ENCODE results near the gene CNTNAP5.

The CNTNAP5 gene

DNA sequence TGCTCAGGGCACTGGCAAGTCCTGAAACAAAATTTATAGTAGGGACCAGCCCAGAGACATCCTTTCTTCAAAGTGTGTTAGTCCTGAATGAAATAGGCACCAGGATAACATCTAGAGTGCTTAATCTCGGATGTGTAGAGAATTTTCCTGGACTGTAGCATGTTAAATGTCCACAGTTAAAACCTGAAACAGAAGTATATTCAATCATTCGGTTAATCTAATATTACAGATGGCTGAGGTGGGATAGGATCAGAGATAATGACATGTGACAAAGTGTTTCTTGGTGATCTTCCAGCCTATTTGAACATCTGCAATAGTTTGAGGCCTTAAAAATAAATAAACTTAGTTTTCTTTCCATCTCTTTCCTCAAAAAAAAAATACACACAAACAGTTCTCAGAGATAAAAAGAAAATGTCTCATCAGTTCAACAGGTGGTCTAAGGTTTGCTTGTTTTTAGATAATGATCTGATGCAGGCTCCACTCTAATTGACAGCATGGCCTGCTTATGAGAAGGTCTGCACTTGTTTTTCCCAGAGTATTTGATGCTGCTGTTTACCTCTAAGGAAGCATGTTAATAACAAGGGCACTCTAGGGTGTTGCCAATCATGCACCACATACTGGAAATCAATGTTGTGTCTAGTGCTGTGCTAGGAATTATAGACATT is 25.9 kb downstream of the CNTNAP5 start:
- Histone ChIP-seq H3K36me3 (ENCODE audit: control insufficient read depth, insufficient read depth, low read length) (no peaks in the 10 kb centered on the region), H3K9me3 (ENCODE audit: control insufficient read depth, low read length) (no peaks in the 10 kb centered on the region), H3K4me3 (ENCODE audit: insufficient read depth, low read depth, low read length, poor library complexity, severe bottlenecking) (no peak overlapping the region), H3K27me3 (replicated peaks; ENCODE audit: control insufficient read depth, insufficient read depth, low read length, poor library complexity, severe bottlenecking) (no peaks in the 10 kb centered on the region), H3K27ac (ENCODE audit: insufficient read depth, low read length, poor library complexity, severe bottlenecking) (no peak overlapping the region), H3K4me1 (ENCODE audit: control insufficient read depth, insufficient read depth, low read length, poor library complexity, severe bottlenecking) (no peaks in the 10 kb centered on the region)
- no peak for DNase-seq

DNA sequence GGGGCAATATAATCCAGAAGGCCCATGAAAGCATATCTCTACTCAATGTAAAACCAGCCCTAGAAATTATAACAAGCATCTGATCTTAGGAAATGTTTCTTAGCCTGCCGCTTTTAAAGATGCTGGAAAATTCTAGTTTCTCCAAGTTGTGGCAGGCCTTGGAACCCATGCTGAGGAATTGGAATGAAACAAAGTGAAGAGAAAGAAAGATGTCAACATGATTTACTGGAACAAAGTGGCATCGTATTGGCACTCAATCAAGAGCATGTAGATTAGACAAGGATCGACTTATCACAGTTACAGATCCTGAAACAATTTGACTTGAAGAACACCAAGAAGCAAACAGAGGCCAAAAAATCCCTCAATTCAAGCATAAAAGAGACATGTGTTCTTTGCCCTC is 28.7 kb downstream of the CNTNAP5 start:
- Histone ChIP-seq H3K36me3 (ENCODE audit: control insufficient read depth, insufficient read depth, low read length) (no peaks in the 10 kb centered on the region), H3K4me3 (ENCODE audit: insufficient read depth, low read depth, low read length, poor library complexity, severe bottlenecking) (no peak overlapping the region), H3K27me3 (replicated peaks; ENCODE audit: control insufficient read depth, insufficient read depth, low read length, poor library complexity, severe bottlenecking) (no peaks in the 10 kb centered on the region), H3K4me1 (ENCODE audit: control insufficient read depth, insufficient read depth, low read length, poor library complexity, severe bottlenecking) (no peaks in the 10 kb centered on the region), H3K27ac (ENCODE audit: insufficient read depth, low read length, poor library complexity, severe bottlenecking) (no peak overlapping the region), H3K9me3 (ENCODE audit: control insufficient read depth, low read length) (no peaks in the 10 kb centered on the region)
- no peak for DNase-seq

DNA sequence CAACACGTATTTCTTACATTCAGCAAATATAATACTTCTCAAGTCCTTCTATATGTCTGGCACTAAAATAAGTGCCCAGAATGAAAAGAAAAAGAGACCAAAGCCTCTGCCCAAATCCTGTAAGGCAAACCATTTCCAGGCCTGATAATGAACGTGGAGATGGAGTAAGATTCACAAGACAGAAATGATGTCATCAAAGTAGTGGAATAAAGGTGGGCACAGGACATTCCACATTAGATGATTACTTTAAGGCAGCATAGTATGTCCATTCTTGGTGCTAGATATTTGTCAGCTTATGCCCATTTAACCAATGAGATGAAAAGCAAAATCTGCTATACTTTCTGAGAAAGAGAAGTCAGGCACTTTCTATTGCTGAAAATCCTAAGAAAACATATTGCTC is 38.5 kb downstream of the CNTNAP5 start:
- Histone ChIP-seq H3K27me3 (replicated peaks; ENCODE audit: control insufficient read depth, insufficient read depth, low read length, poor library complexity, severe bottlenecking) (no peaks in the 10 kb centered on the region), H3K4me1 (ENCODE audit: control insufficient read depth, insufficient read depth, low read length, poor library complexity, severe bottlenecking) (no peaks in the 10 kb centered on the region), H3K4me3 (ENCODE audit: insufficient read depth, low read depth, low read length, poor library complexity, severe bottlenecking) (no peak overlapping the region), H3K36me3 (ENCODE audit: control insufficient read depth, insufficient read depth, low read length) (no peaks in the 10 kb centered on the region), H3K9me3 (ENCODE audit: control insufficient read depth, low read length) (no peaks in the 10 kb centered on the region), H3K27ac (ENCODE audit: insufficient read depth, low read length, poor library complexity, severe bottlenecking) (no peak overlapping the region)
- no peak for DNase-seq

DNA sequence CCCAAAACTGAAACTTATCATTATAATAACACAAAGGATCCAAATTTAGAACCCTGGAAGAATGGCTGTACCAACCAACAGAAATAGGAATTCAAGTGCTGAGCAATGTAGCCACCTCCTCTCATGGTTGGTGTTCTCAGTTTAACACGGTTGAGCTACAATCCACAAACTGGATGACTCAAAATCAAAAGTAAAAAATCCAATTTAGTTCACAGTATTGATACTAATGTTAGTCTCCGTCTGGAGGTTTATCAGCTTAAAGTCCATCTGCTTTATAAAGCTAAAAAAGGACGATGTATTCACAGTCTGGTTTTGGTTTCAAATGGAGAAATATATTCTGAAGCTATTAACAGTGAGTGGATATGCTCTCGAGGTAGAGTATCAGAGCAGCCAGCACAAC is 40.5 kb downstream of the CNTNAP5 start:
- Histone ChIP-seq H3K4me3 (ENCODE audit: insufficient read depth, low read depth, low read length, poor library complexity, severe bottlenecking) (no peak overlapping the region), H3K27ac (ENCODE audit: insufficient read depth, low read length, poor library complexity, severe bottlenecking) (no peak overlapping the region), H3K4me1 (ENCODE audit: control insufficient read depth, insufficient read depth, low read length, poor library complexity, severe bottlenecking) (no peaks in the 10 kb centered on the region), H3K36me3 (ENCODE audit: control insufficient read depth, insufficient read depth, low read length) (no peaks in the 10 kb centered on the region), H3K27me3 (replicated peaks; ENCODE audit: control insufficient read depth, insufficient read depth, low read length, poor library complexity, severe bottlenecking) (no peaks in the 10 kb centered on the region), H3K9me3 (ENCODE audit: control insufficient read depth, low read length) (no peaks in the 10 kb centered on the region)
- no peak for DNase-seq

DNA sequence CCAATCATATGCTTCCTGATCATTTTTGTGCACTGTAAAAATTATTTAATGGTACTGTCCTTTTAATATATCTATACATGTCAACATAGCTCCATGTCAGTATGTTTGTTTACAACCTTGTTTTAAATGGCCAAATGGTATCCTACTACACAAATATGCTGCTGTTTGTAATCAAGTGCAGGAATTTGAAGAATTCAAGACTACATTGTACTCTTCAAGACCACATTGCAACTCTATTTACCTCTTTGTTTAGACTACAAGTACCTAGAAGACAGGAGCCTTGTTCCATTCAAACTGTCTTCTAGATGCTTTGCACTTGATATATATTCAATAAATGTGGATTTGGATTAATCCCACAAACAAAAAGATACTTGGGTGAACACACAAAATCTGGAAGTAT is 41.7 kb downstream of the CNTNAP5 start:
- Histone ChIP-seq H3K27me3 (replicated peaks; ENCODE audit: control insufficient read depth, insufficient read depth, low read length, poor library complexity, severe bottlenecking) (no peaks in the 10 kb centered on the region), H3K9me3 (ENCODE audit: control insufficient read depth, low read length) (no peaks in the 10 kb centered on the region), H3K27ac (ENCODE audit: insufficient read depth, low read length, poor library complexity, severe bottlenecking) (no peak overlapping the region), H3K4me1 (ENCODE audit: control insufficient read depth, insufficient read depth, low read length, poor library complexity, severe bottlenecking) (no peaks in the 10 kb centered on the region), H3K36me3 (ENCODE audit: control insufficient read depth, insufficient read depth, low read length) (no peaks in the 10 kb centered on the region), H3K4me3 (ENCODE audit: insufficient read depth, low read depth, low read length, poor library complexity, severe bottlenecking) (no peak overlapping the region)
- DNase-seq, result no peak

DNA sequence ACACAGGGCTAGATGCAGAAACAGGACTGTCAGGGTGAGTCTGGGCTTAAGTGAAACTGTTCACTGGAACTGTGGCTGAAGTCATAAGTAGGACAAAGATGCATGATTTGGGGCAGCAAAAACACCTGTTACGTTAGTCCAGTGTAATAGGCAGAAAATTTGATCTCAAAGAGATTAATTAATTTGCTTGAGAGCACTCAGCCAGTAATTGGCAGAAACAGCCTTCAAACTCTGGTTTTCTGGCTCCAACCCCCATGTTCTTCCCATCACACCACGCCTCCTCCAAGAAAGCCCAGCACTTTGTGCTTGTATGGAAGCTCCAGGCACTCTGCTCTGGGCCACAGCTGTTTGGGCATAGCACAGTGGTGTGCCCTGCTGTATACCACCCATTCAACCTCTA is 54.0 kb downstream of the CNTNAP5 start:
- Histone ChIP-seq H3K4me1 (ENCODE audit: control insufficient read depth, insufficient read depth, low read length, poor library complexity, severe bottlenecking) (no peaks in the 10 kb centered on the region), H3K27ac (ENCODE audit: insufficient read depth, low read length, poor library complexity, severe bottlenecking) (no peak overlapping the region), H3K36me3 (ENCODE audit: control insufficient read depth, insufficient read depth, low read length) (no peaks in the 10 kb centered on the region), H3K4me3 (ENCODE audit: insufficient read depth, low read depth, low read length, poor library complexity, severe bottlenecking) (no peak overlapping the region), H3K9me3 (ENCODE audit: control insufficient read depth, low read length) (no peaks in the 10 kb centered on the region), H3K27me3 (replicated peaks; ENCODE audit: control insufficient read depth, insufficient read depth, low read length, poor library complexity, severe bottlenecking) (no peaks in the 10 kb centered on the region)
- DNase-seq, result no peak

DNA sequence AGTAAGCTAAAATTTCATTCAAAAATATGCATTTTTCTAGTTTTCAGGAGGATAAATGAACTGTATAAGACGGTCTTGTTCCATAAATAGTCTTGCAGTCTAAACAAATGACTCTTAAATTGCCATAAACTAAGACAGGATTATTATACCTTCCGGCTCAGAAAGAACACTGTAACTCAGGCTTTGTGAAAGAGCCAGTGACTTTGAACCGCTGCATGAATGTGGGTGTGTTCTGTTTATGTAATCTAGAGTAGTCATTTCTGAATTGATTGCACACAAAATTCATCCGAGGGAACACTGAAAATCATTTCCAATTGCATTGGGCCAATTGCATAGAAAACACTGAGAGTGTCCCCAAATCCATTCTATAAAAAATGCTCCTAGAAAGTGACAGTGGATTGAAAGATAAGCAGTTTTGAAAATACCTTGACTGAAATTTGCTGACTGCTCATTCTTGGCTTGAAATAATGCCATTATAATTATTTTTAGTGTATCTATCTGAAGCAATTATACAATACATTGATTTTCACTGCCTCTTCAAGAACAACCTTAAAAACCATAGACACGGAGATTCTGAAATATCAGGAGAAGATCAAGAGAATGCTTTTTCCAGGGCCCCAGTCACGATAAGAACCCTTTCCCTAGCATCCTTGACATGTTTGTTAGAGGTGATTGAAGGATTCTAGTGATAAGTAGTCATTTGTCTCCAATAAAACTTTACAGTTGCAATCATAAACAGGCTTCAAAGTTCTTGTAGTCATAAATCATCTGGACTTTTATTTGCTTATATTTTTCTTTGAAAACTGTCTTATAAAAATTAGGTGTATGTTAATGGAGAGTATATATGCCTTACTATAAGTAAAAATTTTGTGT is 55.4 kb downstream of the CNTNAP5 start:
- Histone ChIP-seq H3K4me3 (ENCODE audit: insufficient read depth, low read depth, low read length, poor library complexity, severe bottlenecking) (no peak overlapping the region), H3K27me3 (replicated peaks; ENCODE audit: control insufficient read depth, insufficient read depth, low read length, poor library complexity, severe bottlenecking) (no peaks in the 10 kb centered on the region), H3K27ac (ENCODE audit: insufficient read depth, low read length, poor library complexity, severe bottlenecking) (no peak overlapping the region), H3K9me3 (ENCODE audit: control insufficient read depth, low read length) (no peaks in the 10 kb centered on the region), H3K36me3 (ENCODE audit: control insufficient read depth, insufficient read depth, low read length) (no peaks in the 10 kb centered on the region), H3K4me1 (ENCODE audit: control insufficient read depth, insufficient read depth, low read length, poor library complexity, severe bottlenecking) (no peaks in the 10 kb centered on the region)
- DNase-seq, result no peak

DNA sequence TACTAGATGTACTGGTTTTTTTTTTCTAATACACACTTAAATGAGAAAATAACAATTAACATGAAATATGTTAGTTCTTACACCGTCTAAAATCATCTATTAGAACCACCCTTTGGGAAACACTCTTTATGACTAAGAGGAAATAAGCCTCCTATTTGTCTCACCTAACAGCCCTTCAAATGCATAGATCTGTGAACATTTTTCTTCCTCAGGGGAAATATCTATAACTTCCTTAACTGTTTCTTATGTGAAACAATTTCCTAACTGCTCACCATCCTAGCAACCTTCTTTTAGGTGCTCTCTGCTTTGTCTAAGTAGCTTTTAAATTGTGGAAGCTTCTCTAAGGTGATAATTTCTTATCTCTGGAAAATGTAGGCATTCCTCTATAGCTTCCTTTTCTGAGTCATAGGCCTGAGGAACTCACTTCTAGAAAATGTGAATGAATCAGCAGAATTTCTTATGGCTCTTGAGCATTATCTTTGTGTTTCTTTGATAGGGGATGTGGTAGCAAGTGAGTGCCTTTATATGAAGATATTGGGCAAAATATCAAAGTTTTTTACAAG is 56.1 kb downstream of the CNTNAP5 start:
- H3K27me3 ChIP-seq (replicated peaks; ENCODE audit: control insufficient read depth, insufficient read depth, low read length, poor library complexity, severe bottlenecking), result no peaks in the 10 kb centered on the region
- no peaks in the 10 kb centered on the region for H3K9me3 ChIP-seq (ENCODE audit: control insufficient read depth, low read length)
- no peaks in the 10 kb centered on the region for H3K4me1 ChIP-seq (ENCODE audit: control insufficient read depth, insufficient read depth, low read length, poor library complexity, severe bottlenecking)
- H3K27ac ChIP-seq (ENCODE audit: insufficient read depth, low read length, poor library complexity, severe bottlenecking), result no peak overlapping the region
- H3K36me3 ChIP-seq (ENCODE audit: control insufficient read depth, insufficient read depth, low read length), result no peaks in the 10 kb centered on the region
- no peak for DNase-seq
- no peak overlapping the region for H3K4me3 ChIP-seq (ENCODE audit: insufficient read depth, low read depth, low read length, poor library complexity, severe bottlenecking)

DNA sequence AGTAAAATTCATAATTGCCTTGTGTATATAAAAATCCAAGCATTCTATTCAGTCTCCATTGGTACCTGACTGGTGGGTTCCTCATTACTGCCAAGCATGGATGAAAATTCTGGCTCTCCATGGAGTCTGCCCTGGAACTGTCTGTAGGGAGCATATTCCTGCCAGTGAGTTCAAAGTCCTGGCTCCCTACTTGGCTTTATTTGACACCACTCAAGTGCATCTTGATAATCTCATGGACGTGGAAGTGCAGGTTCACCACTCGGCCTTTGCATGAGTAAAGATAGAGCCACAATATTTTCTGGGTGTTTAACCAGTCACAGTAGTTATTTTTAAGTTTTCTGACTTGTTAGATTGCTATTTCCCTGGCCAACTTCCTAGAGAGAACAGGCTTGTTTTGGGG is 63.5 kb downstream of the CNTNAP5 start:
- Histone ChIP-seq H3K4me3 (ENCODE audit: insufficient read depth, low read depth, low read length, poor library complexity, severe bottlenecking) (no peak overlapping the region), H3K36me3 (ENCODE audit: control insufficient read depth, insufficient read depth, low read length) (no peaks in the 10 kb centered on the region), H3K4me1 (ENCODE audit: control insufficient read depth, insufficient read depth, low read length, poor library complexity, severe bottlenecking) (no peaks in the 10 kb centered on the region), H3K27me3 (replicated peaks; ENCODE audit: control insufficient read depth, insufficient read depth, low read length, poor library complexity, severe bottlenecking) (no peaks in the 10 kb centered on the region), H3K27ac (ENCODE audit: insufficient read depth, low read length, poor library complexity, severe bottlenecking) (no peak overlapping the region), H3K9me3 (ENCODE audit: control insufficient read depth, low read length) (no peaks in the 10 kb centered on the region)
- no peak for DNase-seq

DNA sequence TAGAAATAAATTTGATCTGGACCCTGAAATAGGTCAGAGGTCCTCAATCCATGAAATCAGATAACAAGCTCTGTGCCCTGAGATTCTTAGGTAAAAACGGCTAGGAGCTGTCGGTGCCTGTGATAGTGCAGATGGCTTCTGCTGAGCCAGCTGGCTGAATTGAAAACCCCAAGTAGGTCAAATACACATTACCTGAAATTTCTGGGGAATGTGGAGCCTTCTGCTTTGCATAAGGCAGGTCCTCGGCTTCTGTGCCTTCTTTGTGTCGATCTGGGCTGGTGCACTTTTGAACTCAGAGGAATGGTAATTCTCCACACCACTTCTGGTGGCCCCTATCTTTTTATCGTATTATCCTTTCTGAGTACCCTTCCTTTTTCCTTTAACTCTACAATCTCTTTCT is 66.6 kb downstream of the CNTNAP5 start:
- Histone ChIP-seq H3K4me3 (ENCODE audit: insufficient read depth, low read depth, low read length, poor library complexity, severe bottlenecking) (no peak overlapping the region), H3K27ac (ENCODE audit: insufficient read depth, low read length, poor library complexity, severe bottlenecking) (no peak overlapping the region), H3K9me3 (ENCODE audit: control insufficient read depth, low read length) (no peaks in the 10 kb centered on the region), H3K36me3 (ENCODE audit: control insufficient read depth, insufficient read depth, low read length) (no peaks in the 10 kb centered on the region), H3K27me3 (replicated peaks; ENCODE audit: control insufficient read depth, insufficient read depth, low read length, poor library complexity, severe bottlenecking) (no peaks in the 10 kb centered on the region), H3K4me1 (ENCODE audit: control insufficient read depth, insufficient read depth, low read length, poor library complexity, severe bottlenecking) (no peaks in the 10 kb centered on the region)
- DNase-seq, result no peak
